GM10847 (cell line): ENCODE measurements around the gene GTF3C1.

Experiments used
- POLR2A ChIP-seq: IDR thresholded peaks from 2 replicates; pipeline ENCODE4 v1.6.1; 2011; ENCODE audit not compliant: insufficient read length; ENCODE audit errors: extremely low read depth

The GTF3C1 gene

GRCh38 chr16:27515874-27516353, 33.8 kb downstream of the GTF3C1 start:
- TF ChIP-seq POLR2A: no peak

- TF ChIP-seq POLR2A: no peak
Observed at GRCh38 chr16:27514806-27515205, 34.9 kb downstream of the GTF3C1 start.

- no peak for TF ChIP-seq POLR2A
Observed at GRCh38 chr16:27511657-27512448, 37.9 kb downstream of the GTF3C1 start.

- no peak for TF ChIP-seq POLR2A
Observed at GRCh38 chr16:27508476-27508875, 41.2 kb downstream of the GTF3C1 start.

- no peak for TF ChIP-seq POLR2A
Observed at GRCh38 chr16:27506771-27507170, 42.9 kb downstream of the GTF3C1 start.

GRCh38 chr16:27505297-27506236, 44.1 kb downstream of the GTF3C1 start:
- no peak for TF ChIP-seq POLR2A

- TF ChIP-seq POLR2A: no peak
Observed at GRCh38 chr16:27503662-27504061, 46.1 kb downstream of the GTF3C1 start.

GRCh38 chr16:27500801-27501200, 48.9 kb downstream of the GTF3C1 start:
- TF ChIP-seq POLR2A: no peak

- TF ChIP-seq POLR2A: no peak
Observed at GRCh38 chr16:27499659-27500055, 50.1 kb downstream of the GTF3C1 start.

- no peak for TF ChIP-seq POLR2A
Observed at GRCh38 chr16:27498916-27499658, 50.6 kb downstream of the GTF3C1 start.

GRCh38 chr16:27498031-27498825, 51.5 kb downstream of the GTF3C1 start:
- no peak for TF ChIP-seq POLR2A

- no peak for TF ChIP-seq POLR2A
Observed at GRCh38 chr16:27495191-27495590, 54.5 kb downstream of the GTF3C1 start.

GRCh38 chr16:27492588-27492979, 57.1 kb downstream of the GTF3C1 start:
- no peak for TF ChIP-seq POLR2A

- no peak for TF ChIP-seq POLR2A
Observed at GRCh38 chr16:27491894-27492587, 57.7 kb downstream of the GTF3C1 start.
